Effector memory CD8-positive, alpha-beta T cell (primary cell): ENCODE results near the gene COQ10A.

Experiments used
- ATAC-seq: fragments of 150-1000 bp; cut with Tn5 transposase; replicated peaks from 2 replicates; pipeline ENCODE4 v1.10.0; 2021; ENCODE audit warnings: mild to moderate bottlenecking, moderate library complexity
- DNase-seq, 3 experiments: peaks; one replicate each; pipeline ENCODE4 v3.0.0; 2021
- H3K27ac Mint-ChIP-seq, 2 donors: one replicate each; pipeline ENCODE4 v1.8.0; 2022; ENCODE audit warnings: mild to moderate bottlenecking in 2 of 2, mixed read lengths in 2 of 2, moderate library complexity in 2 of 2
- H3K27me3 Mint-ChIP-seq, 2 donors: one replicate each; pipeline ENCODE4 v1.8.0; 2022; ENCODE audit warnings: mixed read lengths in 2 of 2
- H3K36me3 Mint-ChIP-seq: one replicate; pipeline ENCODE4 v1.8.0; 2022; ENCODE audit warnings: mild to moderate bottlenecking, moderate library complexity, mixed read lengths; ENCODE audit not compliant: insufficient read depth
- H3K4me1 Mint-ChIP-seq, 2 donors: one replicate each; pipeline ENCODE4 v1.8.0; 2022; ENCODE audit warnings: low read depth in 2 of 2, mixed read lengths in 2 of 2
- H3K4me3 Mint-ChIP-seq, 2 donors: one replicate each; pipeline ENCODE4 v1.8.0; 2022; ENCODE audit warnings: mild to moderate bottlenecking in 2 of 2, mixed read lengths in 2 of 2, moderate library complexity in 2 of 2
- H3K9me3 Mint-ChIP-seq, 2 donors: one replicate each; pipeline ENCODE4 v1.8.0; 2022; ENCODE audit warnings: mixed read lengths in 2 of 2

COQ10A gene

GRCh38 chr12:56230432-56231183 is 36.1 kb upstream of the COQ10A start:
- peak overlapping the region in 1 of 2 donors; percentile 42 for H3K27ac Mint-ChIP-seq
- no peaks in the 10 kb centered on the region for H3K9me3 Mint-ChIP-seq
- no peak overlapping the region for H3K4me3 Mint-ChIP-seq
- H3K4me1 Mint-ChIP-seq: peaks cover 4 to 7% of the 10 kb centered on the region in 2 donors
- H3K36me3 Mint-ChIP-seq: no peaks in the 10 kb centered on the region
- no peaks in the 10 kb centered on the region for H3K27me3 Mint-ChIP-seq
- no peak for ATAC-seq
- DNase-seq: no peak

GRCh38 chr12:56231184-56231582 is 35.6 kb upstream of the COQ10A start:
- H3K4me3 Mint-ChIP-seq: no peak overlapping the region
- no peaks in the 10 kb centered on the region for H3K27me3 Mint-ChIP-seq
- DNase-seq (no peak), ATAC-seq (no peak)
- no peaks in the 10 kb centered on the region for H3K9me3 Mint-ChIP-seq
- peaks cover 2 to 5% of the 10 kb centered on the region in 2 donors for H3K4me1 Mint-ChIP-seq
- peak overlapping the region in 1 of 2 donors; percentile 7 for H3K27ac Mint-ChIP-seq
- H3K36me3 Mint-ChIP-seq: peaks cover 2% of the 10 kb centered on the region

- ATAC-seq (no peak), DNase-seq (no peak)
- H3K4me1 Mint-ChIP-seq: peaks cover 0 to 8% of the 10 kb centered on the region in 2 donors
- peak overlapping the region; percentile 22 to 77 for H3K27ac Mint-ChIP-seq
- H3K27me3 Mint-ChIP-seq: no peaks in the 10 kb centered on the region
- H3K36me3 Mint-ChIP-seq: peaks cover 6% of the 10 kb centered on the region
- no peak overlapping the region for H3K4me3 Mint-ChIP-seq
- no peaks in the 10 kb centered on the region for H3K9me3 Mint-ChIP-seq
Observed at GRCh38 chr12:56234746-56235436, 31.9 kb upstream of the COQ10A start.

- Mint-ChIP-seq H3K27ac (peak overlapping the region in 1 of 2 donors; percentile 85), H3K27me3 (no peaks in the 10 kb centered on the region), H3K4me3 (no peak overlapping the region), H3K9me3 (no peaks in the 10 kb centered on the region), H3K4me1 (peaks cover 0 to 9% of the 10 kb centered on the region in 2 donors), H3K36me3 (peaks cover 12% of the 10 kb centered on the region)
- ATAC-seq (no peak), DNase-seq (no peak)
Observed at GRCh38 chr12:56236091-56236490, 30.7 kb upstream of the COQ10A start.

GRCh38 chr12:56236985-56237384 is 29.8 kb upstream of the COQ10A start:
- no peaks in the 10 kb centered on the region for H3K9me3 Mint-ChIP-seq
- peak overlapping the region in 1 of 2 donors; percentile 85 for H3K27ac Mint-ChIP-seq
- H3K4me3 Mint-ChIP-seq: no peak overlapping the region
- H3K27me3 Mint-ChIP-seq: no peaks in the 10 kb centered on the region
- peaks cover 17% of the 10 kb centered on the region for H3K36me3 Mint-ChIP-seq
- ATAC-seq: no peak
- H3K4me1 Mint-ChIP-seq: peaks cover 0 to 9% of the 10 kb centered on the region in 2 donors
- DNase-seq: no peak

- DNase-seq (no peak), ATAC-seq (no peak)
- Mint-ChIP-seq H3K4me3 (no peak overlapping the region), H3K27ac (no peak overlapping the region), H3K9me3 (no peaks in the 10 kb centered on the region), H3K4me1 (peaks cover 0 to 9% of the 10 kb centered on the region in 2 donors), H3K36me3 (peaks cover 23% of the 10 kb centered on the region), H3K27me3 (no peaks in the 10 kb centered on the region)
Observed at GRCh38 chr12:56237552-56237951, 29.2 kb upstream of the COQ10A start.

- peaks cover 40% of the 10 kb centered on the region for H3K36me3 Mint-ChIP-seq
- peak overlapping the region; percentile 42 to 76 for H3K27ac Mint-ChIP-seq
Observed at GRCh38 chr12:56241424-56242303, 25.1 kb upstream of the COQ10A start.

GRCh38 chr12:56242986-56243385 is 23.8 kb upstream of the COQ10A start:
- Mint-ChIP-seq H3K4me3 (no peak overlapping the region), H3K27me3 (no peaks in the 10 kb centered on the region), H3K36me3 (peaks cover 48% of the 10 kb centered on the region), H3K4me1 (peaks cover 0 to 1% of the 10 kb centered on the region in 2 donors), H3K27ac (no peak overlapping the region), H3K9me3 (no peaks in the 10 kb centered on the region)
- no peak for ATAC-seq
- no peak for DNase-seq

More at GRCh38 chr12:56241424-56242303, 25.1 kb upstream of the COQ10A start:
- Mint-ChIP-seq H3K4me3 (no peak overlapping the region), H3K4me1 (peaks cover 0 to 2% of the 10 kb centered on the region in 2 donors), H3K9me3 (no peaks in the 10 kb centered on the region), H3K27me3 (no peaks in the 10 kb centered on the region)
- ATAC-seq (no peak), DNase-seq (no peak)

GRCh38 chr12:56243731-56244181 is 23.0 kb upstream of the COQ10A start:
- Mint-ChIP-seq H3K36me3 (peaks cover 51% of the 10 kb centered on the region), H3K4me1 (peaks cover 0 to 1% of the 10 kb centered on the region in 2 donors), H3K27ac (no peak overlapping the region), H3K27me3 (no peaks in the 10 kb centered on the region), H3K9me3 (no peaks in the 10 kb centered on the region), H3K4me3 (no peak overlapping the region)
- ATAC-seq (no peak), DNase-seq (no peak)

- peaks cover 0 to 1% of the 10 kb centered on the region in 2 donors for H3K4me1 Mint-ChIP-seq
- DNase-seq (no peak), ATAC-seq (no peak)
- no peaks in the 10 kb centered on the region for H3K27me3 Mint-ChIP-seq
- H3K4me3 Mint-ChIP-seq: no peak overlapping the region
- no peak overlapping the region for H3K27ac Mint-ChIP-seq
- H3K36me3 Mint-ChIP-seq: peaks cover 58% of the 10 kb centered on the region
- H3K9me3 Mint-ChIP-seq: no peaks in the 10 kb centered on the region
Observed at GRCh38 chr12:56244494-56244893, 22.2 kb upstream of the COQ10A start.

- DNase-seq (no peak), ATAC-seq (no peak)
- Mint-ChIP-seq H3K4me3 (no peak overlapping the region), H3K27me3 (no peaks in the 10 kb centered on the region), H3K36me3 (peaks cover 67% of the 10 kb centered on the region), H3K9me3 (no peaks in the 10 kb centered on the region), H3K4me1 (no peaks in the 10 kb centered on the region), H3K27ac (no peak overlapping the region)
Observed at GRCh38 chr12:56247923-56248322, 18.8 kb upstream of the COQ10A start.

GRCh38 chr12:56248711-56249110 is 18.0 kb upstream of the COQ10A start:
- no peaks in the 10 kb centered on the region for H3K9me3 Mint-ChIP-seq
- no peak overlapping the region for H3K27ac Mint-ChIP-seq
- no peak for ATAC-seq
- H3K36me3 Mint-ChIP-seq: peaks cover 70% of the 10 kb centered on the region
- no peak for DNase-seq
- no peaks in the 10 kb centered on the region for H3K4me1 Mint-ChIP-seq
- H3K4me3 Mint-ChIP-seq: no peak overlapping the region
- H3K27me3 Mint-ChIP-seq: no peaks in the 10 kb centered on the region

- H3K4me3 Mint-ChIP-seq: no peak overlapping the region
- DNase-seq: no peak
- peaks cover 10 to 16% of the 10 kb centered on the region in 2 donors for H3K4me1 Mint-ChIP-seq
- no peak overlapping the region for H3K27ac Mint-ChIP-seq
- peaks cover 63% of the 10 kb centered on the region for H3K36me3 Mint-ChIP-seq
- no peak for ATAC-seq
- no peaks in the 10 kb centered on the region for H3K9me3 Mint-ChIP-seq
- no peaks in the 10 kb centered on the region for H3K27me3 Mint-ChIP-seq
Observed at GRCh38 chr12:56252649-56253048, 14.1 kb upstream of the COQ10A start.
